GM23248 (cell line): ENCODE data around the gene PCGF2.

Experiments used
- EZH2 ChIP-seq: fragments of 200-600 bp; sonication (generic); IDR thresholded peaks from 2 replicates; pipeline ENCODE4 v1.6.1; 2018; ENCODE audit warnings: antibody characterized with exemption, mild to moderate bottlenecking; ENCODE audit not compliant: insufficient read depth, poor library complexity, severe bottlenecking
- EZH2phosphoT487 ChIP-seq: fragments of 200-600 bp; sonication (generic); IDR thresholded peaks from 2 replicates; pipeline ENCODE4 v1.6.1; 2018; ENCODE audit warnings: antibody characterized with exemption, moderate library complexity, mild to moderate bottlenecking, low read depth; ENCODE audit not compliant: insufficient read depth

GRCh38 chr17:38750044-38750311 lies 1.8 kb upstream of the PCGF2 start:
- TF ChIP-seq EZH2phosphoT487 = no peak
- no peak for TF ChIP-seq EZH2
